HG03108 (cell line): ENCODE measurements around the gene MUC4.
"Not testable (repeated sequence)": the region's sequence is repeated elsewhere in the genome, so short reads cannot be mapped to it uniquely, and the experiment has no call there.

Experiments
- ATAC-seq: cut with Tn5 transposase; IDR thresholded peaks from one replicate; pipeline ENCODE4 v1.9.1; 2021; ENCODE audit warnings: moderate library complexity; ENCODE audit not compliant: unreplicated experiment

Gene MUC4

GRCh38 chr3:195762249-195762585 lies 49.5 kb downstream of the MUC4 start:
- ATAC-seq, result no peak

- no peak for ATAC-seq
Measured at GRCh38 chr3:195761567-195762248, 50.0 kb downstream of the MUC4 start.

DNA sequence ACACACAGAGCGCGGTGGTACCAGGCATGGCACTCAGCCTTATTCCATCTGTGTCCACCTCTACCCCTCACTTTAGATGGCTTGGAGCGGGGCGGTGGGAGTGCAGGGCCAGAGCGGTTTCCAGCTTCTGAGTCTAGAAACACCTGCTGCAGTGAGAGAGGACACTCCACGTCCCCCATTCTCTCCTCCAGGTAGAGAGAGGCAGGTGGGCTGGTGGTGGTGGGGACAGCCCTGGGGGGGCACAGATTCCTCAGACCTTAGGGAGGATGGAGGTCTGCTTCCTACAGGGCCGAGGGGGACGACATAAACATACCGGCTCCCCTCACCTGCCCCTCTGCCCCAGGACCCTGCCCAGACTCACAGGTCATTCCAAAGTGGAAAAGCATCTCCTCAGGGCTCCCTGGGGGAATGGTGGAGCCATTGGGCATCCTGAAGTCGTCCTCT lies 50.6 kb downstream of the MUC4 start:
- no peak for ATAC-seq

DNA sequence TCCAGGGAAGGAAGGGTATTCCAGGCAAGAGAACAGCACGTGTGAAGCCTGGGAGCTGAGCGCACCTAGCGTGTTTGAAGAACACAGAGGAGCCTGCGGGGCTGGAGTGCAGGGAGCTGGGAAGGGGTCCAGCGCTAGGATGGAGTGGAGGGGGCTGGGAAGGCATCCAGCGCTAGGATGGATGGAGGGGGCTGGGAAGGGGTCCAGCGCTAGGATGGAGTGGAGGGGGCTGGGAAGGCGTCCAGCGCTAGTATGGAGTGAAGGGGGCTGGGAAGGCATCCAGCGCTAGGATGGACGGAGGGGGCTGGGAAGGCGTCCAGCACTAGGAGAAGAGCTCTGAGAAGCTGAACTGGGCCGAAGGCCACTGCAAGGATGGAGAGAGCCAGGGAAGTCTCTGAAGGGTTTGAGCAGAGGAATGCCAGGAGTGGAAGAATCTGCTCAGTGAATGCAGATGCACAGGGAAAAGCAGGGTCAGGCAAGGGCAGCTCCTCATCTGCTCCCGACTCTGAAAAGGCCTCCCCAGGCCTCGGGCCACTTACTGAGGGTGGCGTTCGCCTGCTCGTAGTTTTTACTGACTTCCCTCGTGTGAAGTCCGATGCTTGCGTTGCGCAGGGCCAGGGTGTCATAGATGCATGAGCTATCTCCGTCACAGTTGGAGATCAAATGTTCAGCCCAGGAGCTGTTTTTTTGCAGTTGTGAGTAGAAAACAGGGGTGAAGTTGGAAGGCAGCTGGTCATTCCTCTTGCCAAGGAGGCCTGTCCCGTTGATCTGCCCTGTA lies 51.2 kb downstream of the MUC4 start:
- no peak for ATAC-seq

GRCh38 chr3:195758721-195759353 lies 52.9 kb downstream of the MUC4 start:
- ATAC-seq, result no peak

DNA sequence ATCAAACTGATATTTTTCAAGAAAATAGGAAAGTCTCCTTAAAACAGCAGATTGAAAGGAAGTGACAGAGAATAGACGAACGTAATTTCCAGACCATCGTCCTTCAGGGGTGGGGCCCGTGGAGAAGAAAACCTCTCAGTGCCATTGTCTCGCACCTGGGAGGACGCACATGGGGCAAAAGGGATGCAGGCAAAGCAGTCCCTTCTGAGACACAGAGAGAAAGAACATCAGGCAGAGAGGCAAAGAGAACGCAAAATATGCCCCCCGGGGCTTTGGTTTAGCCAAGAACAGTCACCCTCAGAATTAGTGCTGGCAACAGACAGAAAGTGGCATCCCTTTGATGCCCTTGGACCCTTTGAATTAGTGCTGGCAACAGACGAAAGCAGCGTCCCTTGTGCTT lies 53.9 kb downstream of the MUC4 start:
- no peak for ATAC-seq

DNA sequence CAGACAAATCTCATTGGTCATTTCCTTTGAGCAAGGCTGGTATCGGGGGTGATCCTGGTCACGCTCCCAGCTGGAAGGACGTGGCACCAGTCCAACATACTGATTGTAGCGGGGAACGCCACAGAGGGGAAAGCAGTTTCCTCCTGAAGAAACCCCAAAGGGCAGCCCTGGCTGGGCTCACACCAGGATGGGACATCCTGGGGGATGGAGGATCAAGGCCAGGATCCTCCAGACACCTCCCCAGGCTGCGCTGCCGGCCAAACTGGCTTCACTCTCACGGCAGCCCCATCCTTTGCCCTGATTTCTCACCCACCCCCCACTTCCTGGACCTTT lies 54.3 kb downstream of the MUC4 start:
- no peak for ATAC-seq

DNA sequence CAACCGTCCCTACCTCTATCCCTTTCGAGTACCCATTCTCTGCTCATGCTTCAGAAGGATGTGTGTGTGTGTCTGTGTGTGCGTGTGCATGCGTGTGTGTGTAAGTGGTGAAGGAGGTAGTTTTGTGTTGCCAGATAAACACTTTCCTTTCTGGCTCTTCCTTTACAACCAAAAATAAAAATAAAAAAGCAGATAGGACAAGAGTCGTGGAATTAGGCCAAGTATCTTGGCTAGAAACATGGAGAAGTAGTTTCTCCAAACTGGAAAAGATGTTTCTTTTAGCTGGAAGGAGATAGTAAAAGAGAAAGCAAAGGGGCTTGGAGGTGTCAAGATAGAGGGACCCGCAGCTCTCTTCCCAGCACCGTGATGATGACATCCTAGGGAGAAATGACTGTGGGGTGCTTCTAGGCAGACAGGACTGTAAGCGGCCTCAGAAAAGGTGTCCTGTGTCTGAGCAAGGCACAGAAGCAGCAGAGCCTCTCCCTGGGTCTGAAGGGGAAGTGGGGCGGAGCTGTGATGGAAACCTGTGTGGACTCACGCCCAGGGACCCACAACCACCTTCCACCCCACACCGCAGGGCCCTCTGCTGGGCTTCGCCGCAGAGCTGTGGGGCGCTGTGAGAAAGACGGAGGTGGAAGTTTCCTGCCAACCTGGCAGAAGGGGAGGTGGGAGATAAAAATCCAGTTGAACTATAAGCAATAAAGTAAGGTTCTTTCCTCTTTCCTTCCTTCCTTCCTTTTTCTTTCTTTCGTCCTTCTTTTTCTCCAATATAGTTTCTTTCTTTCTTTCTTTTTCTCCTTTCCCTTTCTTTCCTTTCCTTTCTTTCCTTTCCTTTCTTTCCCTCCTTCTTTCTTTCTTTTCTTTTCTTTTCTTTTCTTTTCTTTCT lies 55.7 kb downstream of the MUC4 start:
- ATAC-seq, result no peak

DNA sequence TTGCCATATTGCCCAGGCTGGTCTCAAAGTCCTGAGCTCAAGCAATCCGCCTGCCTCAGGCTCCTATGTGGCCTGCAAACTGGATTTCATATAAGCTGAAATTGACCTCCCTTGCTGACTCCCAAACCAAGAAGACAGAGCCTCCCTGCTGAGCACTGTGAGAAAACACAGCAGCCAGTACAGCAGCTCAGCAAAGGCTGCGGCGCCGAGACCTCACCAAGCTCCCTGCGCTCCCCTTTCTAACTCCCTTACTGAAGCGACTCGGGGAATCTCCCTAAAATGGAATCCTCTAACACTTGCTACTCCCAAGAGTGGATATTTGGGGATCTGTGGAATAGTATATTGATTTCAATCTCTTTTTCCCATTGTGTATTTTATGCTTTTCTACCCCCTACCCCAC lies 56.3 kb downstream of the MUC4 start:
- no peak for ATAC-seq

GRCh38 chr3:195754906-195755305 lies 56.8 kb downstream of the MUC4 start:
- no peak for ATAC-seq

DNA sequence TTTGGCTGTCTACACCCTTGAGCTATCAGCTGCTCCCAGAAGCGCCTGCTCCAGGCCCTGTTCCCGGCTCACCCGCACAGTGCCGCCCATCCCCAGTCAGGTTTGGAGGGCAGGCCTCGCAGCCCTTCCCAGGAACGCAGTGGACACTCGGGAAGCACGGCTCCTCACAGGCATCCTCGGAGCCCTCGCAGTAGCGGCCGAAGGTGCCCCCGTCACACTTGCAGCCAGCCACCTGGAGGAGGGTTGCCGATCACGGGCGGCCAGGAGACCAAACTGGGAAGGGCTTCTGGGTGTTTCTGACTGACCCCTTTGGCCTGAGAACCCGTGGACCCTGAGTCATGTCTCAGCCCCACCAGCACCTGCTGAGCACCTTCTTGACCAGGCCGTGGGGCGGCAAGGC lies 57.6 kb downstream of the MUC4 start:
- ATAC-seq, result no peak

DNA sequence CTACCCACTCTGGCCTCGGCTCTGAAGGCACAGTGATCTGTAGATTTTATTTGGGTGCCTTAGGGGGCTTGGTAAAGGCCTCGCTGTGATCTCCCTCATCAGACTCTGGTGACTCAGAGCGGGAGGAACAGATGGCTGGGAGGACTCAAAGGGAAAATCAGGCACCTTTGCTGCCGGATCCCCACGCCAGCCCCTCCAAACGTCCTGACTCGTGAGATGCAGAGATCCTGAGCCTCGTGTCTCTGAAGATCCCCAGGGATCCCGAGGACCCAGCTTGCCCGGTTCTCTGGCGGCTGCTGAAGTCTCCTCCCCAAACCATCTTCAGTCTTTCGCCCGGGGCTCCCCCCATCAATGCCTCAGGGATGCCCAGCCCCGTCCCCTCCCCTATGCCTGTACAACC lies 58.1 kb downstream of the MUC4 start:
- no peak for ATAC-seq

DNA sequence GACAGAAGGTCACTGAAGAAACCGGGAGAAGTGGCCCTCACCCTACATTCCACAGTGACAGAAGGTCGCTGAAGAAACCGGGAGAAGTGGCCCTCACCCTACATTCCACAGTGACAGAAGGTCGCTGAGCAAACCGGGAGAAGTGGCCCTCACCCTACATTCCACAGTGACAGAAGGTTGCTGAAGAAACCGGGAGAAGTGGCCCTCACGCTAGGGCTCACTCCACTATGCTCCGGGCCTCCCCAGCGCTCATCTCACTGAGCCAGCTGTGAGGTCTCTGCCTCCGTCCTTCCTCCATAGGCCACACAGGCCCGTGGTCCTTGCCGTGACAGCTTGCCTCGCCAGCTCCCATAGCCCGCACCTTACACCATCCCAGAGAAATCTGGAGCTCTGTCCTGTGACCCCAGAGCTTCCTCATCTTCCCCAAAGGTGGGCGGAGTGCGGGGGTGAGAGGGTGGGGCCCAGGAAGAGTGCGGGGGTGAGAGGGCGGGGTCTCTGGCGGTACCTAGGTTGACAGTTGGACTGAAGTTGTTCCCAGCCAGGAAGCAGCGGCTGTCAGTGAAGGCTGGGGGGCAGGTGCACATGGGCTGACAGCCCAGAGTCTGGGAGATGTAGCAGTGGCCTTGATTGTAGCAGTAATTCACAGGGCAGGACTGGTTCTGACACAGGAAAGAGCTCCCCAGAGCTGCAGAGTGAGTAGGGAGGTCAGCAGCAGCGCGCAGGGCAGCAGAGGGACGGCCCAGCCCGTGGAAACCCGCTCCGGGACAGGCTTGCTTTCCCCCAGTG lies 59.0 kb downstream of the MUC4 start:
- ATAC-seq, result no peak

DNA sequence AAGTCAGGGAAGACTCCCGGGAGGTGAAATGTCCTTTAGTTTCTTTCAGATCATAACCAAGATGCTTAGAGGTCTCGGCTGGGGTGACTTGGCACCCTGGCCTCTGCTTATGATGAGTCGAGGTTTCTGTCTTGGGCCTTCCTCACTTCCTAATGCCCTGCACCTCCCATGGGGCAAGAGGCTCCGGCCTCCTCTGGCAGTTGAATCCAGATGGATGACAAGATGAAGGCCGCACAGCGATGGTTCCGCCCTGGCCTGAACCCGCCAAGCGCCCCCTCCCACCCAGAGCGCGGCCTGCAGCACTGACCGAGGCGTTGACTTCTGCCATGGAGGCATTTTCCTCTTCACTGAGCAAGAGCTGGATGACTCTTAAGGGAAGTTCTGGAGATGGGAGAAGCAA lies 59.7 kb downstream of the MUC4 start:
- no peak for ATAC-seq

DNA sequence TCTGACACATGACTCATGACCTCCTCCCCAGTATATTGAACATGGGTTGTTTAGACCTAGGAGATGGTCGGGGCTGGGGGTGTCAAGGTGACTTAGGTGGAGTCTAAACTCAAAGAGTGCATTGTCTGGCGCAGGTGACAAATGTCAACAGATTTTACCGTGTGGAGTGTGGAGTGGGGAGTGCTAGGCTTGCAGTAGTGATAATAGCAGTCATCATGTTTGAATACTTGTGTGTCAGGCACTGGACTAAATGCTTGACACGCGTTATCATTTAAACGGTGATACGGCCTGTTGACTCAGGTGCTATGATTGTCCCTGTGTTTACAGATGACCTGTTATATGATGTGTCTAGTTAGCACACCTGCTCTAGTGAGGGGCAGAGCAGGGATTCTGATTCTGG lies 60.2 kb downstream of the MUC4 start:
- no peak for ATAC-seq

- ATAC-seq, result no peak
Measured at GRCh38 chr3:195750797-195751520, 60.8 kb downstream of the MUC4 start.

GRCh38 chr3:195749101-195749500 lies 62.6 kb downstream of the MUC4 start:
- not testable (repeated sequence) for ATAC-seq

- ATAC-seq, result no peak
Measured at GRCh38 chr3:195748661-195749060, 63.1 kb downstream of the MUC4 start.

- ATAC-seq, result no peak
Measured at GRCh38 chr3:195746751-195747150, 65.0 kb downstream of the MUC4 start.

GRCh38 chr3:195746346-195746745 lies 65.4 kb downstream of the MUC4 start:
- no peak for ATAC-seq
